ENCODE results near the gene TTC34. TPM values are rescaled to one million over a fixed set of nuclear protein-coding genes. Genes with fewer than 3 reads are reported as not detected.

Gene TTC34
- total RNA-seq, 3 donors from 2014 or later: 0.16 to 0.88 (median 0.66) TPM

- H3K27me3 ChIP-seq: peaks cover 0 to 22% of the 10 kb centered on the region in 2 donors
- no peak overlapping the region for H3K4me3 ChIP-seq
- H3K4me1 ChIP-seq: no peaks in the 10 kb centered on the region
- H3K27ac ChIP-seq: no peak overlapping the region
- no peaks in the 10 kb centered on the region for H3K36me3 ChIP-seq
- intact Hi-C loops (cut with DNase I; ENCODE audit: low total_unique reads): loop anchor here (5.0 to 10.0 kb wide), 2 partner anchors 205 to 548 kb away; partner anchors contain the start of gene PRKCZ
- no peak for DNase-seq (ENCODE audit: low spot score in 2 of 2)
- TF ChIP-seq CTCF (IDR thresholded peaks at IDR 0.05) (no peak), POLR2A (IDR thresholded peaks at IDR 0.05) (no peak), POLR2AphosphoS5 (IDR thresholded peaks at IDR 0.05) (no peak)
- H3K9me3 ChIP-seq: peaks cover 0 to 10% of the 10 kb centered on the region in 2 donors
Measured at GRCh38 chr1:2602311-2602835, 199.1 kb downstream of the TTC34 start.

GRCh38 chr1:2601721-2602303, 199.7 kb downstream of the TTC34 start:
- no peak for DNase-seq (ENCODE audit: low spot score in 2 of 2)

GRCh38 chr1:2598329-2598931, 203.1 kb downstream of the TTC34 start:
- DNase-seq (ENCODE audit: low spot score in 2 of 2): no peak
- H3K36me3 ChIP-seq: no peaks in the 10 kb centered on the region
- TF ChIP-seq CTCF (IDR thresholded peaks at IDR 0.05): no peak
- no peak for TF ChIP-seq POLR2A (IDR thresholded peaks at IDR 0.05)
- TF ChIP-seq POLR2AphosphoS5 (IDR thresholded peaks at IDR 0.05): no peak
- H3K4me1 ChIP-seq: no peaks in the 10 kb centered on the region
- H3K27me3 ChIP-seq: peaks cover 0 to 9% of the 10 kb centered on the region in 2 donors
- H3K27ac ChIP-seq: no peak overlapping the region
- intact Hi-C loops (cut with DNase I; ENCODE audit: low total_unique reads): no loop called here
- H3K4me3 ChIP-seq: no peak overlapping the region
- peaks cover 0 to 10% of the 10 kb centered on the region in 2 donors for H3K9me3 ChIP-seq

More at GRCh38 chr1:2601721-2602303, 199.7 kb downstream of the TTC34 start:
- no peaks in the 10 kb centered on the region for H3K36me3 ChIP-seq
- no peak overlapping the region for H3K4me3 ChIP-seq
- peaks cover 0 to 10% of the 10 kb centered on the region in 2 donors for H3K9me3 ChIP-seq
- intact Hi-C loops (cut with DNase I; ENCODE audit: low total_unique reads): loop anchor here (5.0 to 10.0 kb wide), 2 partner anchors 205 to 547 kb away; partner anchors contain the start of gene PRKCZ
- no peak overlapping the region for H3K27ac ChIP-seq
- H3K4me1 ChIP-seq: no peaks in the 10 kb centered on the region
- TF ChIP-seq POLR2A (IDR thresholded peaks at IDR 0.05) (no peak), CTCF (IDR thresholded peaks at IDR 0.05) (no peak), POLR2AphosphoS5 (IDR thresholded peaks at IDR 0.05) (no peak)
- peaks cover 0 to 22% of the 10 kb centered on the region in 2 donors for H3K27me3 ChIP-seq

DNA sequence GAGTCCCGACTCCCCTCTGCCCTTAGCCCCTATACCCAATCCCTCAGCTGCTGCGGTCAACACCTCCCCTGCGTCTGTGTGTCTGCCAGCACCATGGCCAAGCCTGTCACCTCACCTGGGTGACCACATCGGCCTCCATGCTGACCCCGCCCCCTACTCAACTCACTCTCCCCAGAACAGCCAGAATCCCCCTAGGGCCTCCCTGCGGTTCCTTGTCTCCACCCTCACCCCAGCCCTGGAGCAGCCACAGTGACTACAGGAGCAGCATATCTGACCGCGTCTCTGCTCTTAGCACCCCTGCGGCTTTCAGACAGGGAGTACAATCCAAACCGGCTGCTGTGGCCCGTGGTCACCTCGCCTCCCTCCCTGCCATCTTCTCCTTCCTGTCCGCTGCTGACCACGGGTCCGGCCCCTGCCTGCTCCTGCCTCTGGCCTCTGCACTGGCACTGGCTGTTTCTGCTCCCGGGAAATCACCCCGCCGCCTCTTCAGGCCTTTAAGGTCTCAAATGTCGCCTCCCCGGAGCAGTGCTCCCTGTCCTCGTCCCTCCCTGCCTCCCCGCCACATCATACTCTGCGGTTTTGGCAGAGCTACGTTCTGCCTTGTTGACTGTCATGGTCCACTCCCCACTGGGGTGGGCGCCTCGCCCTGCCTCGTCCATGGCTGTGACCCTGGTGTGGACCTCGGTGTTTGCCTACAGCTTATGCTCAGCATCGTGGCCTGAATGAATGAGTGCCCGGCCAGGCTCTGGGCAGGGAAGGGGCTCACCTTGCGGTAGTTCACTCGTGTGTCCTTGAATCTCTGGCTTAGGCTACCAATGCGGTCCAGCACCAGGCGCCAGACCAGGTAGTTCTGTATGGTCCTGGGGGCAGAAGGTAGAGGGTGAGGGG, 203.8 kb downstream of the TTC34 start:
- intact Hi-C loops (cut with DNase I; ENCODE audit: low total_unique reads): no loop called here
- peaks cover 0 to 10% of the 10 kb centered on the region in 2 donors for H3K9me3 ChIP-seq
- no peaks in the 10 kb centered on the region for H3K4me1 ChIP-seq
- no peaks in the 10 kb centered on the region for H3K36me3 ChIP-seq
- no peak overlapping the region for H3K4me3 ChIP-seq
- no peak for TF ChIP-seq POLR2AphosphoS5 (IDR thresholded peaks at IDR 0.05)
- TF ChIP-seq POLR2A (IDR thresholded peaks at IDR 0.05): no peak
- TF ChIP-seq CTCF (IDR thresholded peaks at IDR 0.05): no peak
- H3K27ac ChIP-seq: no peak overlapping the region
- DNase-seq (ENCODE audit: low spot score in 2 of 2): no peak
- peaks cover 0 to 4% of the 10 kb centered on the region in 2 donors for H3K27me3 ChIP-seq
